ENCODE data around the gene MLLT3. TPM values are rescaled to one million over a fixed set of nuclear protein-coding genes. Genes with fewer than 3 reads are reported as not detected.

Gene MLLT3
- total and polyA plus RNA-seq, 2 of the 8 experiments (the other 6 are each of a cell fraction or from before 2014, with no cell fraction given), result 5.9 to 9.6 TPM

DNA sequence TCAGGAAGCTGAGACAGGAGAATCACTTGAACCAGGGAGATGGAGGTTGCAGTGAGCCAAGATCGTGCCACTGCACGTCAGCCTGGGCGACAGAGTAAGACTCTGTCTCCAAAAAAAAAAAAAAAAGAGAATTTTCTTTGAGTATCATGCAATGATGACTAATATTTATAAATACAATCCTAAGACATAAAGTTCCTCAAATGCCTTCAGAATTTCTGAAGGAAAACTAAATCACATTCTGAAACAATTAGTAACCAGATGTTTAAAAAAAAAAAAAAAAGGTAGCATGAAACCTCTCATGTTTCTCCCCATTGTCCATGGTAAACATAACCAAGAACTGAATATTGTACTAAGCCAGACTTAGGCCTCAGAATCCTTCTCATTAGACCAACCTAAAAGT lies 23.1 kb downstream of the MLLT3 start:
- FAIRE-seq, result no peak
- TF ChIP-seq USF2 (IDR thresholded peaks at IDR 0.05; ENCODE audit: low read length), result no peak
- TF ChIP-seq TCF12 (IDR thresholded peaks at IDR 0.05; ENCODE audit: low read depth, low read length), result no peak
- no peak for TF ChIP-seq EZH2 (IDR thresholded peaks at IDR 0.05; ENCODE audit: low read depth, low read length, severe bottlenecking)
- no peak for TF ChIP-seq BACH1 (IDR thresholded peaks at IDR 0.05; ENCODE audit: low read length)
- TF ChIP-seq CTBP2 (IDR thresholded peaks at IDR 0.05; ENCODE audit: borderline replicate concordance, insufficient read depth, insufficient read length, low read length), result no peak
- TF ChIP-seq GTF2F1 (IDR thresholded peaks at IDR 0.05; ENCODE audit: borderline replicate concordance, low read depth, low read length), result no peak
- TF ChIP-seq KDM4A (IDR thresholded peaks at IDR 0.05; ENCODE audit: low read depth, low read length, severe bottlenecking), result no peak
- TF ChIP-seq SIX5 (IDR thresholded peaks at IDR 0.05; ENCODE audit: low read depth, low read length), result no peak
- TF ChIP-seq KDM5A (IDR thresholded peaks at IDR 0.05; ENCODE audit: low read length), result no peak
- TF ChIP-seq POLR2AphosphoS5 (IDR thresholded peaks at IDR 0.05; ENCODE audit: low read depth, low read length), result no peak
- TF ChIP-seq CBX5 (IDR thresholded peaks at IDR 0.05; ENCODE audit: low read depth, low read length), result no peak
- TF ChIP-seq CREB1 (IDR thresholded peaks at IDR 0.05), result no peak

More for the DNA sequence above, 23.1 kb downstream of the MLLT3 start:
- H3K23ac ChIP-seq (ENCODE audit: insufficient read length), result no peak overlapping the region
- no peak overlapping the region for H2BK120ac ChIP-seq (replicated peaks; ENCODE audit: low read depth, low read length)
- H2BK5ac ChIP-seq (ENCODE audit: low read depth, low read length), result no peak overlapping the region
- no peaks in the 10 kb centered on the region for H3K36me3 ChIP-seq (ENCODE audit: control insufficient read depth in 2 of 4, insufficient read depth in 4 of 4, low read length in 3 of 4)
- H3K27ac ChIP-seq (ENCODE audit: low read depth, low read length), result no peak overlapping the region
- no peak overlapping the region for H2BK20ac ChIP-seq (ENCODE audit: low read length)
- no peak overlapping the region for H2AK5ac ChIP-seq (ENCODE audit: low read depth, low read length)
- no peak overlapping the region for H4K5ac ChIP-seq (ENCODE audit: insufficient read length, low read depth, low read length)
- H3K79me1 ChIP-seq (ENCODE audit: low read depth, low read length), result no peaks in the 10 kb centered on the region
- H4K20me1 ChIP-seq (replicated peaks in 1 of 2; ENCODE audit: control insufficient read depth in 1 of 2, insufficient read depth in 2 of 2, low read length in 2 of 2), result no peaks in the 10 kb centered on the region
- ChIA-PET POLR2A (ENCODE audit: partially characterized antibody) (no interaction called here), CTCF (ENCODE audit: partially characterized antibody) (interaction anchor here (1.1 to 1.2 kb wide), 2 partner anchors 12 to 26 kb away, joined by 3 to 4 read pairs; no protein-coding TSS in a partner anchor)
- no peak for DNase-seq (ENCODE audit: low read depth in 1 of 2, low spot score in 2 of 2)
- H2BK12ac ChIP-seq (ENCODE audit: low read depth, low read length), result no peak overlapping the region
- H3K56ac ChIP-seq (replicated peaks; ENCODE audit: insufficient read length, low read depth, low read length), result no peak overlapping the region
- H4K8ac ChIP-seq (ENCODE audit: extremely low read depth, insufficient read depth, low read length), result no peak overlapping the region
- no peak overlapping the region for H3K4me2 ChIP-seq (ENCODE audit: insufficient read depth in 1 of 2, low read depth in 2 of 2, low read length in 2 of 2)
- H2BK15ac ChIP-seq (ENCODE audit: low read length), result no peak overlapping the region
- 100% methylated on average over 3 of the region's 3 CpGs; no CpG with 5 or more reads in 1 of the 2 experiments for WGBS, 2 experiments (ENCODE audit: extremely low coverage in 1 of 2, insufficient coverage in 1 of 2, insufficient read length in 1 of 2, insufficient replicate concordance in 2 of 2, low coverage in 1 of 2, low lambda C conversion rate in 2 of 2, missing lambda C conversion rate in 1 of 2)
- H3K4ac ChIP-seq (replicated peaks; ENCODE audit: insufficient read length, low read depth, low read length), result no peak overlapping the region
- peaks cover 0 to 3% (median 0%) of the 10 kb centered on the region in 4 experiments; a peak in 1 of 7 replicates for H3K4me1 ChIP-seq (replicated peaks in 1 of 4; ENCODE audit: control insufficient read depth in 3 of 4, insufficient read depth in 4 of 4, low read length in 3 of 4)
- H3K9me3 ChIP-seq (ENCODE audit: insufficient read depth in 2 of 2, low read depth in 1 of 2, low read length in 1 of 2), result no peaks in the 10 kb centered on the region
- H3K4me3 ChIP-seq (ENCODE audit: extremely low read depth in 1 of 4, insufficient read depth in 2 of 4, low read depth in 3 of 4, low read length in 4 of 4), result no peak overlapping the region
- no peak overlapping the region for H3K14ac ChIP-seq (ENCODE audit: insufficient read length)
- H3K18ac ChIP-seq (ENCODE audit: extremely low read depth, low read length), result no peak overlapping the region
- no peak overlapping the region for H2AFZ ChIP-seq (ENCODE audit: low read length)
- H4K91ac ChIP-seq (replicated peaks; ENCODE audit: insufficient read length, low read length), result no peak overlapping the region
- no peaks in the 10 kb centered on the region for H3K79me2 ChIP-seq (ENCODE audit: control insufficient read depth in 1 of 2, insufficient read depth in 2 of 2, low read length in 2 of 2)
- no peak overlapping the region for H3K9ac ChIP-seq (replicated peaks in 1 of 4; ENCODE audit: extremely low read depth in 1 of 4, low read depth in 3 of 4, low read length in 3 of 4)
- no peaks in the 10 kb centered on the region for H3K23me2 ChIP-seq (ENCODE audit: low read depth, low read length)
- H3K27me3 ChIP-seq (replicated peaks in 1 of 4; ENCODE audit: control insufficient read depth in 3 of 4, extremely low read depth in 1 of 4, insufficient read depth in 3 of 4, low read length in 3 of 4), result no peaks in the 10 kb centered on the region

Data from H1 (cell line).